Mucosa of stomach (tissue), 1 donor: ENCODE data around the gene SPDYE5.
A peak's percentile ranks its signal among the peaks of the same experiment; 100 is the strongest.
"Not testable (repeated sequence)": the region's sequence is repeated elsewhere in the genome, so short reads cannot be mapped to it uniquely, and the experiment has no call there.

Experiments
- H3K27me3 ChIP-seq: one replicate; pipeline ENCODE4 v1.7.0; 2013; ENCODE audit warnings: mild to moderate bottlenecking, low read length; ENCODE audit not compliant: control insufficient read depth, insufficient read depth
- H3K36me3 ChIP-seq: one replicate; pipeline ENCODE4 v1.7.0; 2013; ENCODE audit warnings: low read length; ENCODE audit not compliant: control insufficient read depth, insufficient read depth
- H3K4me1 ChIP-seq: one replicate; pipeline ENCODE4 v1.7.0; 2013; ENCODE audit warnings: mild to moderate bottlenecking, low read length; ENCODE audit not compliant: control insufficient read depth, insufficient read depth
- H3K4me3 ChIP-seq: one replicate; pipeline ENCODE4 v1.7.0; 2013; ENCODE audit warnings: low read length
- H3K9ac ChIP-seq: one replicate; pipeline ENCODE4 v1.7.0; 2013; ENCODE audit warnings: mild to moderate bottlenecking, low read length, moderate library complexity
- H3K9me3 ChIP-seq: one replicate; pipeline ENCODE4 v1.7.0; 2013; ENCODE audit warnings: mild to moderate bottlenecking, low read length, moderate library complexity; ENCODE audit not compliant: control insufficient read depth
- donor health status: Pancreatic carcinoma.

SPDYE5 gene

DNA sequence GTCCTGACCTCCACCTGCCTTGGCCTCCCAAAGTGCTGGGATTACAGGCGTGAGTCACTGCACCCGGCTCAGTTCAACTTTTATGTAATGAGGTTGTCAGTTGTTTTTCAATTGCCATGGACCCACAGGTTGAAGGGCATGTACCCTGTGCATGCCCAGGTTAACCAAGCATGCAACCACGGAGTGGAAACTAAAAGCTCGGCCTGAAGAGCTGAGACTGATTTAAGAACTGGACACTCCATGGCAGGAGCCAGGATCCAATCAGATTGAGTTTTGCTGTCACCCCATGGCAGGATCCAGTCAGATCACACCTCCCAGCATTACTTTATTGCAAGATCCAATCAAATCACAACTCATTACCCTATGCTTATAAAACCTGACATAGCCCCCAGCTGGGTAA is 16.9 kb downstream of the SPDYE5 start:
- not testable (repeated sequence) for H3K4me3 ChIP-seq, H3K27me3 ChIP-seq, H3K4me1 ChIP-seq, H3K9ac ChIP-seq, H3K36me3 ChIP-seq, H3K9me3 ChIP-seq

DNA sequence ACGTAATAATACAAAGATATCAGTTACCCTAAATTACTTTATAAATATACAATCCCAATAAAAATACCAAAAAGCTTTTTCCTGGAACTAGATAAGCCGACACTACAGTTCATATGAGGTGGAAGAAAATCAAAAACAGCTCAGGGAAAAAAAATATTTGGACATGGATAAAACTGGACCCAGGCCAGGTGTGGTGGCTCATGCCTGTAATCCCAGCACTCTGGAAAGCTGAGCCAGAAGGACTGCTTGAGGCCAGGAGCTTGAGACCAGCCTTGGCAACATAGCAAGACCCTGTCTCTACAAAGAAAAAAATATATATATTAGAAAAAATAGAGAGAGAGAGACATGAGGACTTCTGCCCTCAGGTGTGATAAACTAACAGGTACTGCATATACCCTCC is 26.7 kb downstream of the SPDYE5 start:
- not testable (repeated sequence) for H3K27me3 ChIP-seq, H3K4me1 ChIP-seq, H3K9ac ChIP-seq, H3K36me3 ChIP-seq, H3K4me3 ChIP-seq, H3K9me3 ChIP-seq

DNA sequence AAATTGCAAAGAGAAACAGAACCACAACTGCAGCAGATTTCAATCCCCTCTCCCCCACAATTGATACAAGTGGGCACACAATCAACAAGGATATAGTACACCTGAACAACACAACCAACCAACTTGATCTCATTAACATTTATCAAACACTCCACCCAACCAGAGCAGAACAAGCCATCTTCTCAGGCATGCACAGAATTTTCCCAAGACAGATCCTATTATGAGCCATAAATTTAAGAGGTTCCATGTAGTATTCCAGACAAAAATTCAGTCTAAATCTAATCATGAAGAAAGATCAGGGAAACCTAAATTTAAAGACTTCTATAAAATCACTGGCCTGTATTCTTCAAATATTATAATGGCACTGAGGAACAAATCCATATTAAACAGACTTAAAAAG is 29.6 kb downstream of the SPDYE5 start:
- not testable (repeated sequence) for H3K9me3 ChIP-seq, H3K27me3 ChIP-seq, H3K4me3 ChIP-seq, H3K9ac ChIP-seq, H3K36me3 ChIP-seq, H3K4me1 ChIP-seq

- not testable (repeated sequence) for H3K36me3 ChIP-seq, H3K9me3 ChIP-seq
- H3K9ac ChIP-seq, result peak overlapping the region; percentile 81
These were observed 35.2 kb downstream of the SPDYE5 start for GRCh38 chr7:75527224-75527722.

GRCh38 chr7:75531359-75531821 is 39.3 kb downstream of the SPDYE5 start:
- H3K4me1 ChIP-seq, result peaks cover 5% of the 10 kb centered on the region
- no peaks in the 10 kb centered on the region for H3K27me3 ChIP-seq
- no peak overlapping the region for H3K9ac ChIP-seq
- no peaks in the 10 kb centered on the region for H3K9me3 ChIP-seq
- no peak overlapping the region for H3K4me3 ChIP-seq
- no peaks in the 10 kb centered on the region for H3K36me3 ChIP-seq

More at GRCh38 chr7:75527224-75527722, 35.2 kb downstream of the SPDYE5 start:
- not testable (repeated sequence) for H3K4me1 ChIP-seq, H3K27me3 ChIP-seq
- peak overlapping the region; percentile 50 for H3K4me3 ChIP-seq

DNA sequence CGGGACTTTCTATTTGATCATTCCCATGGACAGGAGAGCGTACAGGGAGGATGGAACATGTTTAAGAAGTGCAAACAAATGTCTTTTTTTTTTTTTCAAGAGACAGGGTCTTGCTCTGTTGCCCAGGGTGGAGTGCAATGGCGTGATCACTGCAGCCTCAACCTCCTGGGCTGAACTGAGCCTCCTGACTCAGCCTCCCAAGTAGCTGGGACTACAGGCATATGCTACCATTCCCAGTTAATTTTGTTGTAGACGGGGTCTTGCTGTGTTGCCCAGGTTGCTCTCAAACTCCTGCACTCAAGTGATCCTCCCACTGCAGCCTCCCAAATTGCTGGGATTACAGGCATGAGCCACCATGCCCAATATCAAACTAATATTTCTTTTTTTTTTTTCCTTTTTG is 40.5 kb downstream of the SPDYE5 start:
- no peak overlapping the region for H3K4me3 ChIP-seq
- no peaks in the 10 kb centered on the region for H3K9me3 ChIP-seq
- no peaks in the 10 kb centered on the region for H3K4me1 ChIP-seq
- no peak overlapping the region for H3K9ac ChIP-seq
- H3K27me3 ChIP-seq, result no peaks in the 10 kb centered on the region
- H3K36me3 ChIP-seq, result no peaks in the 10 kb centered on the region

DNA sequence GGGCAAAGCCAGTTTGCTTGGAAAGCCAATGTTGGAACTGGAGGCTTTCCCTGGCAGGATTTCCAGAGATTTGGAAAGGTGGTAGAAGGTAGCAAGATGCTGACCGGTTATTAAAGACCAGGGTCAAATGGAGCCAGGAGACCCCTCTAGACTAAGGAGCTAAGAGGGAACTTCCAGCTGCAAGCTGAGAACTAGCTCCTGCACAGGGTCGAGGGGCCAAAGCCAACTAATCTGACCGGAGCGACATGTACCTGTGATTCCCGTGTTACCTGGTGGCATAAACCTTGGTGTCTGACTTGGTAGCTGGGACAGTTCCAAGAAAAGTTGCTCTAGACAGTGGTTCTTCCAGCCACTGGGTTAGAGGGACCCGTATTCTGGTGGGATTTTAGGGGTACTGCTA is 41.8 kb downstream of the SPDYE5 start:
- H3K27me3 ChIP-seq, result no peaks in the 10 kb centered on the region
- H3K9me3 ChIP-seq, result no peaks in the 10 kb centered on the region
- H3K4me3 ChIP-seq, result no peak overlapping the region
- H3K9ac ChIP-seq, result no peak overlapping the region
- H3K4me1 ChIP-seq, result no peaks in the 10 kb centered on the region
- H3K36me3 ChIP-seq, result no peaks in the 10 kb centered on the region

DNA sequence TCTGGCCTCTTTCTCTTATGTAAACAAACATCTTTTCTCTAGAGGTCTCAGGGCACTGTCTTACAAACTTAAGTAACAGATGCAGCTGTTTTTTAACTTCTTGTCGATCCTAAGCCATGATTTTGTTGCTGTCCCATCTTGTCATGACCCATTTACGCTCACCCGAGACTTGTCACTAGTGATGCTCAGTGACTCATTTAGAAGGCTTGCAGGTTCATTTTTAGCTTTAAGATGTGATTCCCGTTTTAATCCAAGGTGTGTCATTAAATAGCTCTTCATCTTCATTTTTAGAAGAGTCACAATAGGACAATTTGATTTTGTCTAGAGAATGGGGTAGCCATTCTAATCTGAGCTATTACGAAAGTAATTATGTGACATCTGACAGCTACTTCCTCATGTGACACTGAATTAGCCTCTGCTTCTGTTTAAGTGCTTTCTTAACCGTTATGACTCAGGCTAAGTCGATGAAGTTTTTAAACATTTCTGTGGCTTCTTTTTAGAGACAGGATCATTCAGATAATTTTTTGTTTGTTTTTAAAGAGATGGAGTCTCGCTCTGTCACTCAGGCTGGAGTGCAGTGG is 42.7 kb downstream of the SPDYE5 start:
- Histone ChIP-seq H3K4me3 (no peak overlapping the region), H3K9ac (no peak overlapping the region), H3K27me3 (no peaks in the 10 kb centered on the region), H3K9me3 (no peaks in the 10 kb centered on the region), H3K4me1 (no peaks in the 10 kb centered on the region), H3K36me3 (no peaks in the 10 kb centered on the region)

GRCh38 chr7:75536491-75536890 is 44.4 kb downstream of the SPDYE5 start:
- H3K9ac ChIP-seq, result no peak overlapping the region

DNA sequence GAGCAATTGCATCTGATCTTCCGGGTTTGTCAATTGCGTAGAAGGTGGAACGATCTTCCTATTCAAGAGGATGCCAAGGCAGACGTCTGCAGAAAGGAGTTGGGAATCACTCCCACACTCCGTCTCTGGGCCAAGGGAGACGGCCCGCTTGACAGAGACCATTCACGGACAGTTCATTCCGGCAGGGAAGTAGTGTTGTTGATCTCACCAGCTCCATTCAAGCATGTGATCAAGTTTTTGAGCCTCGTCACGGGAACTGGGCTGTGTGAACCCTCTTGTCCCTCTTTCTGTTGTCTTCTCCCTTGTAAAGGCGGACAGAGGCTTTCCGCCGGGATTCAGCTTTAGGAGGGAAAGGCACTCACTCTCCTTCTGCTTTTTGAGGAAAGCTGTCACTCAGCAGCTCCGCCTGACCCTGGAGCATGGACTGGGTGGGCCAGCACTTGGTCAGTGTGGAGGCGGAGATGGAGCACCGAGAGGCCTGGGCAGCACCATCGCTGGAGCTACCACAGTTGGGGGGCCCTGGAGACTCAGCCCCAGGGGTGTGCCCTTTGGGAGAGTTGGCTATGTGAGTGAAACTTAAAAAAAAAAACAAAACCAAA is 44.9 kb downstream of the SPDYE5 start:
- Histone ChIP-seq H3K27me3 (no peaks in the 10 kb centered on the region), H3K9me3 (no peaks in the 10 kb centered on the region), H3K9ac (no peak overlapping the region), H3K4me3 (no peak overlapping the region), H3K4me1 (no peaks in the 10 kb centered on the region), H3K36me3 (no peaks in the 10 kb centered on the region)

More at GRCh38 chr7:75536491-75536890, 44.4 kb downstream of the SPDYE5 start:
- Histone ChIP-seq H3K9me3 (no peaks in the 10 kb centered on the region), H3K4me1 (no peaks in the 10 kb centered on the region), H3K36me3 (no peaks in the 10 kb centered on the region), H3K4me3 (no peak overlapping the region), H3K27me3 (no peaks in the 10 kb centered on the region)

DNA sequence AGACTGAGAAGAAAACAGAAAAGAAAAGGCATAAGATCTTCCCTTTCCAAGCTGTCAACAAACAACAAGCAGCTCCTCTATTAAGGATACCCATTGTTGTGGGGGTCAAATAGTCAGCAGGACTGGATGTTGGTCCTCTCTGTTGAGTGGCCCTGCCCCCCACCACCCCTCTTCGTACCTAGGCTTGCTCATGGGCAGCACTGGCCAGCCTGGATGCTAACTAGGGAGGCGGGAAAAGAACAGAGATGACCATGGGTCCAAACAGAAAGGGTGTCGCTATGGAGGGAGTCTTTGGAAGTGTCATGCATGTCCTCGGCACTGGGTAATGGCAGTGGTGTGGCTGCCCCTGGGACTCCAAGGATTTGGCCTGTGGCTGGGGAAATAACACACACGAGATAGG is 45.6 kb downstream of the SPDYE5 start:
- no peak overlapping the region for H3K9ac ChIP-seq
- no peaks in the 10 kb centered on the region for H3K36me3 ChIP-seq
- no peaks in the 10 kb centered on the region for H3K27me3 ChIP-seq
- no peaks in the 10 kb centered on the region for H3K9me3 ChIP-seq
- no peak overlapping the region for H3K4me3 ChIP-seq
- no peaks in the 10 kb centered on the region for H3K4me1 ChIP-seq

DNA sequence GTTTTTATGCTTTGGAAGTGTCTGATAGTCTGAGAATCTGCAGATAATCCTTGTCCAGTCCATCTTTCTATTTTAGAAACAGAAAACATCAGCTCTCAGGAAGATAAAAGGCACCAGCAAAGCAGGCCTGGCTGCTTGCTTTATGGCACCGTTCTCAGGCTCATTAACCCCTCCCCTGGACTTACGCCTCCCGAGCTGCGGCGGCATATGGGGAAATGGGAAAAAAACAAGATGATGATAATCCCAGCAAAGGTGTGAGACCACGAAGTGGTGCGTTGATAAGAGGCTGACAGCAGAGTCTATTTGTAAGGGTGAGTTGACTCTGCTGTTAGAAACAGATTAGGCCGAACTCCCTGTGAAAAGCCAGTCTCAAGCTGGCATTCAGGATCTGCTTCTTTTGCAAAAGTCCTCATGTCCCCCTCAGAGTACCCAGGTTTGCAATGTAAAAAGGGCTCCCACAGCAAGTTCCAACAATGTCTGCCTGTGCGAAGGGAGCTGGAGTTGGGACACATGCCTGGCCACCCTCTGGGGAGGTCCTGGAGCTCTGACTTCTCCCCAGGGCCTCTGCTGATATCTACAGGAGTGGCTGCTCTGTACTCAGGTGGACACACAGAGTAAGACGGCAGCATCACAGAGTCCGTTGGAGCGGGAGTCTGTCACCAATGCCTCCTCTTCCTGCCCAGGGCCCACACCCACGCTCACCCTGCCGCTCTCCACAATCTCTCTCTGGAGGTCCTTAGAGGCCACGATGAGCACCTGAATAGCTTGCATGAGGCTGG is 54.3 kb downstream of the SPDYE5 start:
- no peaks in the 10 kb centered on the region for H3K4me1 ChIP-seq
- H3K4me3 ChIP-seq, result no peak overlapping the region
- H3K9ac ChIP-seq, result no peak overlapping the region
- H3K9me3 ChIP-seq, result no peaks in the 10 kb centered on the region
- no peaks in the 10 kb centered on the region for H3K27me3 ChIP-seq
- H3K36me3 ChIP-seq, result no peaks in the 10 kb centered on the region
